Hematopoietic multipotent progenitor cell treated with erythropoietin and hydrocortisone succinate and interleukin-3 and kit ligand, for 4 days (in vitro differentiated cells): Measurements from ENCODE around the gene NEURL4.

Experiments
- DNase-seq: peaks from one replicate; pipeline ENCODE4 v3.0.0-alpha.2; 2015

The NEURL4 gene

GRCh38 chr17:7321466-7321865 lies 7.7 kb downstream of the NEURL4 start:
- DNase-seq, result no peak

DNA sequence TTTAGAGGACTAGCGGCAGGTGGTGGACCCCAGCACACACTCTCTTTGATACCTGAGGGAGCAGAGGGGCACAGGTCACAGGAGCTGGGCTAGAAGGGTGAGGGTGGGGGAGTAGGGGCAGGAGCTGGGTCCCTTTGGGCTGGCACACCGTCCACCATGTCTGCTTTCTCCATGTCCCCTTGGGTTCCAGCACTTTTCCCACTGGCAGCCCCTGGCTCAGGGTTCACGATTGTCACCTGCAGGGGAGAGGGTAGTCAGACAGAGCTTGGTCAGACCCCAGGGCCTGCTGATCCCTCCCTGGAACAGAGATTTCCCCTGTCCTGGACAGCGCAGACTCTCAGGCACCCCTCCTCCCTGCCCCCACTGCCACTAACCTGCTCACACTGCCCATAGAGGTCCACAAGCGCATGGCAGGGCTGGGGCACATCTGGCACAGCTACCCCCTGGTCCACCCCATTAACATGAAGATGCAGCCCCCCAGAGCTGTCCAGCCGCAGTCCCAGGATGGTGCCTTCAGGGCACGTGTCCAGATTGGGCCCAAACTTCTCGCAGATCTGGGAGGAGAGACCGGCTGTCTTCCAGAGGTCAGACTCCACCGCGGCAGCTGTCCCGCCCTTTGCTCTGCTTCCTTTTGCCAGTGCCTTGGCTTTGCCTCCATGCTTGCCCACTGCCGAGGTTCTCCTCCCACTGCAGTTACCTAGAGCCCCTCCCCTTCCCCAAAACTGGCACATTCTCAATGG lies 10.8 kb downstream of the NEURL4 start:
- no peak for DNase-seq

DNA sequence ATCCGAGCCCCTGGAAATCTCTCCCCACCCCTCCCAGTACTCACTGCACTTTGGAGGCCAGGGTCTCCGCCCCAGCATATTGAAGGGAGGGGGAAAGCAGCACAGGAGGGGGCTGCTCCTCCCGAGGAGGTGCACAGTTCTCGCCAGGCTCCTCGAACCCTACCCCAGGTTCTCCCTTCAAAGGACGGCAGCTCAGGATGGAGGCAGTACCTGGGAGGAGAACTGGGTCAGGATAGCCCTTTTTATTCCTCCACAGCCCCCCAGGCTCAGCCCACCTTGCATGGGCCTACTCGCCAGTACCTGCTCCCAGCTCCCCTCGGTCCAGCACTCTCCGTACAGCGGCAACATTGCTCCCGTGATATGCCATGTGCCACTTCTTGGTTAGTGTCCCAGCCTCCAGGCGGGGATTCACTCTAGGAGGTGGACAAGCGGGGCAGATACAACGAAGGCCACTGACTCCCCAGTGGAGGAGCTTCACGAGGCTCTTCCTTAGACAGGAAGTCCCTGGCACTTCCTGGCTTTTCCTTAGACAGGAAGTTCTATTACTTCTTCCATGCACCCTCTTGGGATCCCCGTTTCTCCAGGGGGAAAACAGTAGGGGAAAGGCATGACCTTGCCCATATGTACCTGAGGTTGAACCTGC lies 11.9 kb downstream of the NEURL4 start:
- no peak for DNase-seq

GRCh38 chr17:7315570-7316235 lies 13.4 kb downstream of the NEURL4 start:
- no peak for DNase-seq

- DNase-seq, result peak; percentile 95
Observed at GRCh38 chr17:7314719-7315569, 14.2 kb downstream of the NEURL4 start, which contains the start of gene GPS2. Gene GPS2 (minus strand): TSS chr17:7315360. CDS start chr17:7315052, 308 bp downstream.

GRCh38 chr17:7313890-7314718 lies 15.0 kb downstream of the NEURL4 start:
- DNase-seq, result peak; percentile 62

DNA sequence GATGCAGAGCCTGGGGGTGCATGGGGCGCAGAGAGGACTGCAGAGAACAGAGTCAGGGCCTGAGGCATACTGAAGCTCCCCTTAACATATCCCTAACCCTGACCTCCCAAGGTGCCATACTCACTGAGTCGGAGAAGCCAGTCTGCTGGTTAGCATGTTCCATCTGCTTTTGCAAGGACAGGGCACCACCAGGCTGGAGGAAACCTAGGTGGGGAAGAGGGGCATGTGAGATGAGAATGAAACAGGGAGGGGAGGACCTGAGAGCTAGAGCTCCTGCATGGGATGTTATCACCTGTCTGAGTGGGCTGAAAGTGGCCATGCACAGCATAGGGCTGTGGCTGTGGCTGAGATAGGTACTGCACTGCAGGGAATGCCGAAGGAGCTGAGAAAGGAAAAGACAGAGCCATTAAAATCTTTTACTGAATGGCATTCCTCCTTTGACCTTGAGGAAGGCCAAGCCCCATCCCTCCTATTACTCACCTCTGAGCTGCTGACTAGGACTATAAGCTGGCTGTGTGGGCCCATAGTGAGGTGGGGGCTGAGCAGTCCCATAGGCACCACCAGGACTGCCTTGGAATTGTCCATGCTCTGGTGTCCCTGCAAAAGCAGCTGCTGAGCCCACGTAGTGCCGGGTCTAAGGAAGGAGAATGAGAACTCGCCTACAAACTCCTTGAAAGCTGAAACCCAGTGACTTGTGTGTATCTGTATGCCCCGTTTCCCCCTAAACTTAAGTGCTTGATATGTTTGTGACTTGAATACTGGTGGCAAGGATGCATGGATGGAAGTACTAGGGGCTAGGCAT lies 15.8 kb downstream of the NEURL4 start:
- peak; percentile 60 for DNase-seq

DNA sequence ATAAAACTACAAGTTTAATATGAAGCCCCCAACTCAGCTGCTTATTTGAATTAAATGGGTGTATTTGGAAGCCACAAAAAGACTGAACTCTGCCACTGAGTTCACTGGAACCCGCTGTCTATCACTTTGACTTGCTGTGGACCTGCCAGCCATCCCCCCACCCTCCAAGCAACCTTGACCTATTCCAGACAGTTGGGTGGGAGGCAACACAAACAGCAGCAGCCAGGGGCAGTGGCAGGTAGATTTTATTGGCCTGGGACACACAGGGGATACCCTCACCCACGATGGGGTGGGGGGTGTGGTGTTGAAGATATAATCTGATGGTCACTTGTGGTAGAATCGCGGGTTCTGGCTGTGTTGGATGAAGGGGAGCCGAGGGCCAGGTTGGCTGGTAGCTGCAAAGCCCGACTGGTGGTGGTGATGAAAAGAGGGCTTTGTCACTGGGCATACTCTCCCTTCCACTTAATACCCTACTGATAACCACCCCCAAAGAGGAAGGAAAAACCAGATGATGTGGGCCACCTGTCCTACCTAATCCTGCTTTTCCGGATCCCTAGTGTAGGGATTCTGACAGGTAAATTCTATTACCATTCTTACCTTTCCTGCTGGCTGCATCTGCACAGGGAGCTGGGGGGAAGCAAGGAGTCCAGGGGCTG lies 16.6 kb downstream of the NEURL4 start:
- no peak for DNase-seq

GRCh38 chr17:7311110-7311705 lies 17.9 kb downstream of the NEURL4 start:
- DNase-seq, result no peak

DNA sequence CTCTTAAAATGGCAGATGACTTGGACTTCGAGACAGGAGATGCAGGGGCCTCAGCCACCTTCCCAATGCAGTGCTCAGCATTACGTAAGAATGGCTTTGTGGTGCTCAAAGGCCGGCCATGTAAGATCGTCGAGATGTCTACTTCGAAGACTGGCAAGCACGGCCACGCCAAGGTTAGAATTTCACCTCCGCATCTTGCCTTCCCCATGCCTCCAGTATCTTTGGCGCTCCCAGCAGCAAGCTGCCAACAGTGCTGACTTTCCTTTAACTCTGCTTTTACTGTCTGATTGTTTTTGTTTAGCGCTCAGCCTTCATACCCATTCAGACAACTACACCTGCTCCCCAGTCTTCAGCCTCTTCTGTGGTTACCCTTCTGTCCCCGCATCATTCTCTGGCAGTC lies 19.5 kb downstream of the NEURL4 start:
- DNase-seq, result no peak

GRCh38 chr17:7308625-7309433 lies 20.3 kb downstream of the NEURL4 start:
- DNase-seq, result peak; percentile 93

- DNase-seq, result peak; percentile 69
Observed at GRCh38 chr17:7307686-7308624, 21.2 kb downstream of the NEURL4 start.

DNA sequence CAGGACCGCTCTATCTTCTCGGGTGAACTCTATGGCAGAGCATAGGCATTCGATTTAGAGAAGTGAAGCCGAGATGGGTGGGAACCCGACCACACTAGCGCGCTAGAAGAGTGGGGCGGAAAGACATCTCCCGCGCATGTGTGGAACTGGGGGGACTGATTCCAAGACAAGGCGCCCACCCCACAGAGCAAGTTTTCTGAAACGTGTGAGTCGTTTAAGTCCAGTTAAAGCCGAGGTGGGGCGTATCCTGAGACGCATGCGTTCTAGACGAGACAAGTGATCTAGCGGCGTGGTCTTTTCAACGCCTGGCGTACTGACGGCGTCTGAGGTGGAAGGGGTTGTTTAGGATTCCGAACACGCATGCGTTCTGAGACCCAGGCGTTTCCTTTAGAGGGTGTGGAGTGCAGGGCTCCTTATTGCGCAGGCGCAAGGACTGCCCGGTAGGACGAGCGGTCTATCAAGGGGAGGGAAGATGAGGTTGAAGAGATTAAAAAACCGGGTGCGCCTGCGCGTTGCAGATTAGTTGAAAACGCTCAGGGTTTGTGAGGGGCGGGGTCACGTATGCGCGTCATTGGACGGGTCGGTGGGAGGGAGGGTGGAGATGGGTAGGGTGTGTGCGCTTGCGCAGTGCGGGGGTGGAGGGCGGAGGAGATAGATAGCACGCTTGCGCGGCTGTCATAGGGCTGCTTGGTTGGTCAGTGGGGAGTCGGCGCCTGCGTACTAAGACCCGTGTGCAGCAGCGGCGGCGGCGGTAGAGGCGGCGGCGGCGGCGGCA lies 22.0 kb downstream of the NEURL4 start, which contains the start of gene EIF5A:
EIF5A (plus strand) TSS at position 718 of the 775 bp plus-strand sequence. CDS start 2,008 bp downstream, outside the sequence.
- DNase-seq, result peak; percentile 100

DNA sequence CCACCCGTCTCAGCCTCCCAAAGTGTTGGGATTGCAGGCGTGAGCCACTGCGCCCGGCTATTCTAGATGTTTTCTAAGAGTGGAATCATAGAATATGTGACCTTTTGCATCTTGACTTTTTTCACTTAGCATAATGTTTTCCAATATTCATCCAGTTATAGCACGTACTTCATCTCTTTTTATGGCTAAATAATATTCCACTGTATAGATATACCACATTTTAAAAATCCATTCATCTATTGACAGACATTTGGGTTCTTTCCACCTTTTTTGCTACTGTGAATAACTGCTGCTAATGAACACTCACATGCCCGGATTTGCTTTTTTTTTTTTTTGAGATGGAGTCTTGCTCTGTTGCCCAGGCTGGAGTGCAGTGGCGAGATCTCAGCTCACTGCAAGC lies 25.0 kb downstream of the NEURL4 start:
- DNase-seq, result no peak

DNA sequence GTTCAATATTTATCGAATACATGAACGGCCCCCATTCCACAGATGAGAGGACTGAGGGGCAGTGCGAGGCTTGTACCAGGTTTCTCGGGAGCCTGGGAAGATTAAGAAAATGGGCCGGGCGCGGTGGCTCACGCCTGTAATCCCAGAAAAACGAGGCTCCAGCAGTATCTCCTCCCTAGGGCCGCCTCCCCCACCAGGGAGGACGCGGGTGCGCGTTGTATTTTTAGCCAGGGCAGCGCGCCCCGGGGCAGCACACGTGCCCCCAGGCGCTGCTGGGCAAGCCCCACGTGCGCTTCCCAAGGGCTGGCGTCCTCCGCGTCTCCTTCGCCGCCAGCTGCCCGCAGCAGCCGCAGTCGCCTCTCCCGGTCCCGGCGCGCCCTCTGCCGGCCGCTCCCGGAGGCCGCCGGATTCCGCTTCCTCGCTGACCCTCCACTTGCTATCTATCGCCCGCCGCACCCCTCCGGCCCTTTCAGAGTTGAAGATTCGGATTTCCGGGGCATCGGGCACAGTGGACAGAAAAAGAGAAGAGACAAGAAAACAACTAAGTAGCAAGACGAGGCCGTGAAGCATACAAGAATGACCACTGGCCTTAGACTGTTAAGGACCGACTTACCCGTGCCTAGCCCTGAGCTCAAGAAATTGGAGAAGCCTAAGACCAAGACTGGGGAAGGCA lies 32.8 kb downstream of the NEURL4 start:
- peak; percentile 92 for DNase-seq
